Suprapubic skin (tissue), 4 donors: ENCODE results near the gene CACNA2D2.

Experiments used
- EP300 ChIP-seq: sonication (generic); formaldehyde crosslinking; IDR thresholded peaks from one replicate; pipeline ENCODE4 v1.6.1; 2017; ENCODE audit warnings: antibody characterized with exemption
- POLR2A ChIP-seq, 2 donors: fragments of 450-650 bp; IDR thresholded peaks; one replicate each; pipeline ENCODE4 v1.6.1; 2017; ENCODE audit warnings: antibody characterized with exemption in 2 of 2, mild to moderate bottlenecking in 2 of 2, moderate library complexity in 2 of 2
- POLR2AphosphoS5 ChIP-seq, 3 donors: sonication (generic); formaldehyde crosslinking; IDR thresholded peaks; one replicate each; pipeline ENCODE4 v1.6.1; 2017; ENCODE audit warnings: antibody characterized with exemption in 3 of 3
- TF ChIP-seq, protein P1 (sequence below), 2 donors: fragments of 200-600 bp in 1 of 2; fragments of 450-650 bp in 1 of 2; sonication (generic) in 1 of 2; IDR thresholded peaks; one replicate each; pipeline ENCODE4 v1.5.1; 2016 to 2019; ENCODE audit warnings: antibody characterized with exemption in 2 of 2, mild to moderate bottlenecking in 1 of 2, moderate library complexity in 1 of 2

DNA sequence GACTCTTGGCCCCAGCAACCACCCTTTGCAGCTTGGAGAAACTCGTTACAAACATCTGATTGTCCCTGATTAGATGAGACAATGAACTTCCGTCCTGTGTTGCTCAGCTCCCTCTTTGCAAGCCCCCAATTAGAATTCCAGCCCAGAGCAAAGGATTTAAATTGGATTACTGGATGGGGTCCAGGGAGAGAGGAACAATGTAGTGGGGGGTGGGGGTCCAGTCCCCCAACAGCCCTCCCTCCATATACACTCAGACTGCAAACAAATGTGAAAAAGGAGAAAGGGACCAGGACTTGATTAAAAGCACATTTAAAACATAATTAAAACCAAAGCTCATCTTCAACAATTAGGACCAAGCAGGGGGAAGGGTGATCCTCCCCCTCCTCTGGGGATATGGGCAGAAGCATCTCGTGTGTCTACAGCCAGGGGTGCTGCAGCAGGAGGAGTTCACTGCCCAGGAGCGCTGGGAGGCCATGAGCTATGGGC lies 72.4 kb downstream of the CACNA2D2 start:
- TF ChIP-seq, protein P1, sequence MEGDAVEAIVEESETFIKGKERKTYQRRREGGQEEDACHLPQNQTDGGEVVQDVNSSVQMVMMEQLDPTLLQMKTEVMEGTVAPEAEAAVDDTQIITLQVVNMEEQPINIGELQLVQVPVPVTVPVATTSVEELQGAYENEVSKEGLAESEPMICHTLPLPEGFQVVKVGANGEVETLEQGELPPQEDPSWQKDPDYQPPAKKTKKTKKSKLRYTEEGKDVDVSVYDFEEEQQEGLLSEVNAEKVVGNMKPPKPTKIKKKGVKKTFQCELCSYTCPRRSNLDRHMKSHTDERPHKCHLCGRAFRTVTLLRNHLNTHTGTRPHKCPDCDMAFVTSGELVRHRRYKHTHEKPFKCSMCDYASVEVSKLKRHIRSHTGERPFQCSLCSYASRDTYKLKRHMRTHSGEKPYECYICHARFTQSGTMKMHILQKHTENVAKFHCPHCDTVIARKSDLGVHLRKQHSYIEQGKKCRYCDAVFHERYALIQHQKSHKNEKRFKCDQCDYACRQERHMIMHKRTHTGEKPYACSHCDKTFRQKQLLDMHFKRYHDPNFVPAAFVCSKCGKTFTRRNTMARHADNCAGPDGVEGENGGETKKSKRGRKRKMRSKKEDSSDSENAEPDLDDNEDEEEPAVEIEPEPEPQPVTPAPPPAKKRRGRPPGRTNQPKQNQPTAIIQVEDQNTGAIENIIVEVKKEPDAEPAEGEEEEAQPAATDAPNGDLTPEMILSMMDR (IDR thresholded peaks at IDR 0.05), result no peak
- TF ChIP-seq EP300 (no peak), POLR2A (IDR thresholded peaks at IDR 0.05) (no peak), POLR2AphosphoS5 (IDR thresholded peaks at IDR 0.05) (no peak)
